ENCODE data around the gene RBMXL3.
"Not testable (repeated sequence)": the region's sequence is repeated elsewhere in the genome, so short reads cannot be mapped to it uniquely, and the experiment has no call there.

RBMXL3 gene

DNA sequence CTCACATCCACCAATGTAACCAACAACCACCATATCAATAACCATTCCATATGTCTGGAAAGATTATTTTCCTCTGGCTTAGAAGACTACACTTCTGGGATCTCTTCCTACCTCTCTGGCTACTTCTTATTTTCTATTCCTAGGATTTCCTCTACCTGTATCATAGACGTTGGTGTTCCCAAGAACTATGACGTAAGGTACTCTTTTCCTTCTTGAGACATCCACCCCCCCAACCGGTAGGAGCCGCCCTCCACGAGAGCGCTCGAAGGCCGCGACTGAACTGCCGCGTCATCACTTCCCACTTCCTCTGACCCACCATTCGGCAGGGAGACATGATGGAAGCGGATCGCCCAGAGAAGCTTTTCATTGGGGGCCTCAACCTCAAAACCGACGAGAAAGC lies at the start of gene RBMXL3:
Gene RBMXL3 (plus strand): TSS at position 301 of the 400 bp plus-strand sequence. CDS start 32 bp downstream, at position 333.
- DNase-seq = no peak

DNA sequence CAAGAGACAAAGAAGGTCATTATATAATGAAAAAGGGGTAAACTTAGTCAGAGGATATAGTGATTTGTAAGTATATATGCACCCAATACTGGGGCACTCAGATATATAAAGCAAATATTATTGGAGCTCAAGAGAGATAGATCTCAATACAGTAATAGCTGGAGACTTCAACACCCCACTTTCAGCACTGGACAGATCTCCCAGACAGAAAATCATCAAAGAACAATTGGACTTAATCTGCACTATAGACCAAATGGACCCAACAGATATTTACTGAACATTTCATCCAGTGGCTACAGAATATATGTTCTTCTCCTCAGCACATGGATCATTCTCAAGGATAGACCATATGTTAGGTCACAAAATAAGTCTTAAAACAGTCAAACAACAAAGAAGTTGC lies 47.2 kb upstream of the RBMXL3 start:
- DNase-seq = no peak

DNA sequence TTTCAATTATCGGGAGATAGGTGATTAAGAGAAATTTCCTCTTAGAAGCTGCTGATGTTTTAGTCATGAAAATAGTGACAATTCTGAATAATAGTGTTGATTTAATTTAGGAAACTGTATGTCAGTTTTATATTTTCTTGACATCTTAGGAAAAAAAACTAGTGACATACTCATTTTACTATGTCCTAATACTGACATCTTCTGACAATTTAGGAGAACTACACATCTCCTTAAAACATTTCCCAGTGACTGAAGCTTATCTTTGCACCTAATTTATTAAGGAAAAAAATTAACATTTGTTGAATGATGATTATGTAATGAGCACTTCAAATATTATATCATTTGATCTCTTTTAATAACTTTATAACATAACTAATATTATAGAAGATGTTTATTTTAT lies 42.0 kb upstream of the RBMXL3 start:
- no peak for DNase-seq

DNA sequence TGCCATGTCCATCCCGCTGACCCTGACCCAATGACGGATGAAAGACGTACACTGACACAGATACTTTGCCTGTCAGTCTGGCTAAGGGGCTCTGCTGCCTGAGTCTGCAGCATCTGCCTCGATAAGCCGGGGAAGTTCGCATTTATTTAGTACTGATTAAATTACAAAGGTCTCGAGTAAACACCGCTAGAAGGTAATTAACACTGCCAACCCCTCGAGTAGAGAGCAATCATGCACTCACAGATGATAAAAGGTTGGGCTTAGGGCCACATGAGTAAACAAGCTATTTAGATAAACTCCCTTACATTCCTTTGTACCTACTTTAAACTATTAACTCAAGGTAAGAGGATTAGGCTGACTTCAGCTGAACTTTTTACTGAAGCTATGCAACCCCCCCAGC lies 16.0 kb upstream of the RBMXL3 start:
- no peak for DNase-seq

DNA sequence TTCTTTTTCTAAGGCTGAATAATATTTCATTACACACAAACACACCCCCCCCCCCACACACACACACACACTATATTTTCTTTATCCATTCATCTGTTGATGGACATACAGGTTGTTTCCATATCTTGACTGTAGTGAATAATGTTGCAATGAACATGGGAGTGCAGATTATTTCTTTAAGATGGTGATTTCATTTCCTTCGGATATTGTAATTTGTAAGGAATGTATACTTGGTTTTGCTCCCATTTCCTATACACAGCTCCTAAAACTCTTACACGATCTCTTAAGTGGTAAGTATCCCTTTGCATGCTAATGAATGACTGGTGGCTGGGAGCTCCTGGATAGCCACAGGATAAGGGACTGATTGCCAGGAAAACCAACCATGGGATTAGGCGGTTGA lies 14.7 kb upstream of the RBMXL3 start:
- no peak for DNase-seq

DNA sequence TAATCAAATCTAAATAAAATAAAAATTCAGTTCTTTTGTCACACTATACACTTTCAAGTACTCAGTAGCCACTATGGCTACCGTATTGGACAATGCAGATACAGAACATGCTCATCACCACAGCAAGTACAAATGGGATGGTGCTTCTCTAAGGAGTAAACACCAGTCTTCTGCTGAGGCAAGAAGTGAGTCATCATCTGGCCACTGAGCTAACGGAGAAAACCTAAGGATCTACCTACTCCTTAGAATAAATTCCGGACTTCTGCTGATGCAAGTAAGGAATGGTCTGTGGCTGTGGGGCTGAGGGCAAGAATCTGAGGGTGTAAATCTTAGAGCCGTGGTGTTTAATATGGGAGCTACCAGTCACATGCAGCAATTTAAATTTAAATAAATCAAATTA lies 11.3 kb upstream of the RBMXL3 start:
- DNase-seq = no peak

DNA sequence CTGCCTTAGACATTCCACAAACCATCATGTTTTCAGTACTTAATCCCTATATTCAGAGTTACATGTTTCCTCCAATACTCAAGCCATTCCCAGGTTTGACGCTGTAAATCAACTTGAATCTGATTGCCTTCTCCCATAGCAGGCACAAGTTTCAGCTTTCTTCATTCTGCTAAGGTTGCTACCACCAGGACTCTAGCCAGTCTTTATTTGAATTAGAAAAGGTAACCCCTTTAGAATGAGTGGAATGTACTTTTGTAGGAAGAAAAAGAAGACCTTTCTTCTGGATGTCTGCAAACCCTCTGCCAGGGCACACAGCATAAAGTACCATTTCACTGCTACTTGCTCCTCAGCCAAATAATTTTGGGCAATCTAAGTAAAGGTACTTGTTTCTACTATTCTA lies 10.7 kb upstream of the RBMXL3 start:
- no peak for DNase-seq

DNA sequence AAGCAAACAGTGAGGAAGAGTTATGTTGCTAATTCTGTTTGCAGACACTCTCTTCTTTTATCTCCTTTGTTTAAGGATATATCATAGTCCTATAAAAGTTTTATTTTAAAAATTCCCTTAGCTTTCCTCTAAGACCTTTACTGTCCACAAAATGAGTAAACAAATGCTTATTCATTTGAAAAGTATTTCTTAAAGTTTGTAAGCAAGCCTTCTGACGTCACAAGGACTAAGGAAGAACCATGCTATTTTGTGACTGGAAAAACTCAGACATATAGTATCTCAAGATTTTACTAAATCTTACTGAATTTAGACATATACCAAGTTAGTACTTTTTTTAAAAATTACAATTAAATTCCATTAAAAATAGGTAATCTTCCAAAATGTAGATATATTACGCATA lies 5.2 kb upstream of the RBMXL3 start:
- DNase-seq = no peak

DNA sequence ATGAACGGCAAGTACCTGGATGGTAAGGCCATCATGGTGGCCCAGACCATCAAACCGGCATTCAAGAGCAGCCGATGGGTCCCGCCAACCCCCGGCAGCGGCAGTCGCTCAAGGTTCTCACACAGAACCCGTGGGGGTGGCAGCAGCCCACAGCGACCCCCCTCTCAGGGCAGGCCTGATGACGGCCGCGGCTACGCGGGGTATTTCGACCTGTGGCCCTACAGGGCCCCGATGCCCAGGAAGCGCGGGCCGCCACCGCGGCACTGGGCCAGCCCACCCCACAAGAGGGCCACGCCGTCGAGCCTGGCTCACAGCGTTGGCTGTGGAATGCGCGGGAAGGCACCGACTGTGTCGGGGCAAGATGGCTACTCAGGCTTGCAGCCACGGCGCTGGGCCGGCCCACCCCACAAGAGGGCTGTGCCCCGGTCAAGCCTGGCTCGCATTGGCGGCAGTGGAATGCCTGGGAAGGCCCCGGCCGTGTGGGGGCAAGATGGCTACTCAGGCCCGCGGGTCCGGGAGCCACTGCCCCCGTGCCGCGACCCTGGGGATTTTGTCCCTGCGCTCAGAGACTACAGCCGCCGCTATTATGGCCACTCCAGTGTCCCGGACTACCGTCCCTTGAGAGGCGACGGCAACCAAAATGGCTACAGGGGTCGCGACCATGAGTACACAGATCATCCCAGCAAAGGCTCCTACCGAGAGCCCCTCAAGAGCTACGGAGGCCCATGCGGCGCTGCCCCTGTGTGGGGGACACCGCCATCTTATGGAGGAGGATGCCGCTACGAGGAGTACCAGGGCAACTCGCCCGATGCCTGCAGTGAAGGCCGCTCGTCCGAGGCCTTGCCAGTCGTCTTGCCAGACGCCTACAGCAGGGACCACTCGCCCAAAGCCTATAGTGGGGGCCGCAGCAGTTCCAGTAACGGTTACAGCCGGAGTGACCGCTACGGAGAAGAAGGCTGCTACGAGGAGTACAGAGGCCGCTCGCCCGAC lies 731 bp downstream of the RBMXL3 start:
- no peak for DNase-seq

DNA sequence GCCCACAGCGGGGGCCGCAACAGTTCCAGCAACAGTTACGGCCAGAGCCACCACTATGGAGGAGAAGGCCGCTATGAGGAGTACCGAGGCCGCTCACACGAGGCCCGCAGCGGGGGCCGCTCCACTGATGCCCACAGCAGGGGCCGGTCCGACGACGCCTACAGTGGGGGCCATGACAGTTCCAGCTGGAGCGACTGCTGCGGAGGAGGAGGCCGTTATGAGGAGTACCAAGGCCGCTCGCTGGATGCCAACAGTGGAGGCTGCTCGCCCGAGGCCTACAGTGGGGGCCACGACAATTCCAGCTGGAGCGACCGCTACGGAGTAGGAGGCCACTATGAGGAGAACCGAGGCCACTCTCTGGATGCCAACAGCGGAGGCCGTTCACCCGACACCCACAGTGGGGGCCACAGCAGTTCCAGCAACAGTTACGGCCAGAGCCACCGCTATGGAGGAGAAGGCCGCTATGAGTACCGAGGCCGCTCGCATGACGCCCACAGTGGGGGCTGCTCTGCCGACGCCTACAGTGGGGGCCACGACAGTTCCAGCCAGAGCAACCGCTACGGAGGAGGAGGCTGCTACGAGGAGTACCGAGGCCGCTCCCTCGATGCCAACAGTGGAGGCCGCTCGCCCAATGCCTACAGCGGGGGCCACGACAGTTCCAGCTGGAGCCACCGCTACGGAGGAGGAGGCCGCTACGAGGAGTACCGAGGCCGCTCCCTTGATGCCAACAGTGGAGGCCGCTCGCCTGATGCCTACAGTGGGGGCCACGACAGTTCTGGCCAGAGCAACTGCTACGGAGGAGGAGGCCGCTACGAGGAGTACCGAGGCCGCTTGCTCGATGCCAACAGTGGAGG lies 1.7 kb downstream of the RBMXL3 start:
- no peak for DNase-seq

DNA sequence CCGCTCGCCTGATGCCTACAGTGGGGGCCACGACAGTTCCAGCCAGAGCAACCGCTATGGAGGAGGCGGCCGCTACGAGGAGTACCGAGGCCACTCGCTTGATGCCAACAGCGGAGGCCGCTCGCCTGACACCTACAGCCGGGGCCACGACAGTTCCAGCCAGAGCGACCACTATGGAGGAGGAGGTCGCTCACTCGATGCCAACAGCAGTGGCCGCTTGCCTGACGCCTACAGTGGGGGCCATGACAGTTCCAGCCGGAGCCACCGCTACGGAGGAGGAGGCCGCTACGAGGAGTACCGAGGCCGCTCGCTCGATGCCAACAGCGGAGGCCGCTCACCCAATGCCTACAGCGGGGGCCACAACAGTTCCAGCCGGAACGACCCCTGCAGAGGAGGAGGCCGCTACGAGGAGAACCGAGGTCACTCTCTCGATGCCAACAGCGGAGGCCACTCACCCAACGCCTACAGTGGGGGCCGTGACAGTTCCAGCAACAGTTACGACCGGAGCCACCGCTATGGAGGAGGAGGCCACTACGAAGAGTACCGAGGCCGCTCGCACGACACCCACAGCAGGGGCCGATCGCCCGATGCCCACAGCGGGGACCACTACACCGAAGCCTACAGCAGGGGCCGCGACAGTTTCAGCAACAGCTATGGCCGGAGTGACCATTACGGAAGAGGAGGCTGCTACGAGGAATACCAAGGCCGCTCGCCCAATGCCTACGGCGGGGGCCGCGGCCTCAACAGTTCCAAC lies 2.5 kb downstream of the RBMXL3 start:
- no peak for DNase-seq

DNA sequence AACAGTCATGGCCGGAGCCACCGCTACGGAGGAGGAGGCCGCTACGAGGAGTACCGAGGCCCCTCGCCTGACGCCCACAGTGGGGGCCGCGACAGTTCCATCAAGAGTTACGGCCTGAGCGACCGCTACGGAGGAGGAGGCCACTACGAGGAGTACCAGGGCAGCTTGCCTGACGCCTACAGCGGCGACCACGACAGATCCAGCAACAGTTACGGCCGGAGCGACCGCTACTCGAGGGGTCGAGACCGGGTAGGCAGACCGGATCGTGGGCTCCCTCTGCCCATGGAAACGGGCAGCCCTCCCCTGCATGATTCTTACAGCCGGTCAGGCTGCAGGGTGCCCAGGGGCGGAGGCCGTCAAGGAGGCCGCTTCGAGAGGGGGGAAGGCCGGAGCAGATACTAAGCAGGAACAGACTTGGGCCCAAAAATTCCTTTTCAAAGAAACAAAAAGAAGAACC lies 3.1 kb downstream of the RBMXL3 start:
- no peak for DNase-seq

DNA sequence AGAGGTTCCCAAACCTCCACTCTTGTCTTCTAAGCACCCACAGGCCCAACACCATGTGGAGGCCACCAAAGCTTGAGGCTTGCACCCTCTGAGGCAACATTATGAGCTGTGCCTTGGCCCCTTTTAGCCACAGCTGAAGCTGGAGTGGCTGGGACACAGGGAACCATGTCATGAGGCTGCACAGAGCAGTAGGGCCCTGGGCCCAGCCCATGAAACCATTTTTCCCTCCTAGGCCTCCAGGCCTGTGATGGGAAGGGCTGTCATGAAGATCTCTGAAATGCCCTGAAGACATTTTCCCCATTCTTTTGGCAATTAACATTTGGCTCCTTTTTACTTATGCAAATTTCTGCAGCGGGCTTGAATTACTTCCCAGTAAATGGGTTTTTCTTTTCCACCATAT lies 14.8 kb downstream of the RBMXL3 start:
- DNase-seq = no peak

DNA sequence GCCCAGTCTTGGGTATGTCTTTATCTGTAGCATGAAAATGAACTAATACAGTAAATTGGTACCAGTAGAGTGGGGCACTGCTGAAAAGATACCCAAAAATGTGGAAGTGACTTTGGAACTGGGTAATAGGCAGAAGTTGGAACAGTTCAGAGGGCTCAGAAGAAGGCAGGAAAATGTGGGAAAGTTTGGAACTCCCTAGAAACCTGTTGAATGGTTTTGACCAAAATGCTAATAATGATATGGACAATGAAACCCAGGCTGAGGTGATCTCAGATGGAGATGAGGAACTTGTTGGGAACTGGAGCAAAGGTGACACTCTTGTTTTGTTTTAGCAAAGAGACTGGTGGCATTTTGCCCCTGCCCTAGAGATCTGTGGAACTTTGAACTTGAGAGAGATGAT lies 20.3 kb downstream of the RBMXL3 start:
- not testable (repeated sequence) for DNase-seq

DNA sequence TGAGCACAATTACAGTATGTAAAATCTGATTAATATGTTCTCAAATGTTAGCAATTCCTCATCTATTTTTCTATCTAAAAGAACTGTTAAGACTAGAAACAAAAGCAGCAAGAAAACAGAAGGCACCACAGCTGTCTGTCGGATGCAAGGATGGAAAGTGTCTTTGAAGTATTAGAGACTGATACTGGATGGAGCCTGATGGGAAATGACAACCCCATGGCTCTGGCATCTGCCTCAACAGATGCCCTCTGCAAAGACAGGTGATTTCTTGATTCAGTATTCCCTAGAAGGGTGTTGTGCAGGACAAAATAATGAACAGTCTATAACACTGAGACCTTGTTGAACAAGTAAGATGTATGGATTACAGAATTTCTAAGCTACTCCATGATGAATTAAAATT lies 24.9 kb downstream of the RBMXL3 start:
- no peak for DNase-seq

DNA sequence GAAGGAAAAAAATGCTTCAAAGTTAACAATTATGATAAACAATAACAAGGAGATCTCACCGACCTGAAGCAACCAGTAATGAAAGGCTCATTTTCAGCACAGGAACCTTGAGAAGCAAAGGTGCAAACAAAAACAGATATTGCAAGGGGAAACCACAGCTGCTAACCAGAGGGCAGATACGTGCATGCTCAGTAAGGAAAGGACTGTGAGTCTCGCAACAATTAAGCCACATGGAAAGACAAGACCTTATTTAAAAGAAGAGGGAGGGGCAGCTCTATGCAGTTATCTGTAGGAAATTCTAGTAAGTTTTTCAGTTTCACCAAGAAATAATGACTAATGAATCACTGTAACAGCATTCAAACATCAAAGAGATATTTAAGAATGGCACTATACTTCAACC lies 25.4 kb downstream of the RBMXL3 start:
- DNase-seq = no peak

DNA sequence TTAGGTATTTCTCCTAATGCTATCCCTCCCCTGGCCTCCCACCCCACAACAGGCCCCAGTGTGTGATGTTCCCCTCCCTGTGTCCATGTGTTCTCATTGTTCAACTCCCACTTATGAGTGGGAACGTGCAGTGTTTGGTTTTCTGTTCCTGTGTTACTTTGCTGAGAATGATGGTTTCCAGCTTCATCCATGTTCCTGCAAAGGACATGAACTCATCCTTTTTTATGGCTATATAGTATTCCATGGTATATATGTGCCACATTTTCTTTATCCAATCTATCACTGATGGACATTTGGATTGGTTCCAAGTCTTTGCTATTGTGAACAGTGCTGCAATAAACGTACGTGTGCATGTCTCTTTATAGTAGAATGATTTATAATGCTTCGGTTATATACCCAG lies 28.1 kb downstream of the RBMXL3 start:
- DNase-seq = not testable (repeated sequence)

DNA sequence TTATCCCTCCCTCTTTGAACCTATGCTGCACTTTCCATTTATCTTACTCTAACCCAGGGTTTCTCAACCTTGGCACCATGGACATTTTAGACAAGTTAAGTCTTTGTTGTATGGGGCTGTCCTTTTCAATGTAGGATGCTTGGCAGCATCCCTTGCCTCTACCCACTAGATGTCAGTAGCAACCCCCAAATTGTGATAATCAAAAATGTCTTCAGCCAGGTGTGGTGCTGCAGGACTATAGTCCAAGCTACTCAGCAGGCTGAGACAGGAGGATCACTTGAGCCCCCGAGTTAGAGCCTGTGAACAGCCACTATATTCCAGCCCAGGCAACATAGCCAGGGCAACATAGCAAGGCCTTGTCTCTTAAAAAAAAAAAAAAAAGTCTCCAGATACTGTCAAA lies 37.7 kb downstream of the RBMXL3 start:
- DNase-seq = no peak

DNA sequence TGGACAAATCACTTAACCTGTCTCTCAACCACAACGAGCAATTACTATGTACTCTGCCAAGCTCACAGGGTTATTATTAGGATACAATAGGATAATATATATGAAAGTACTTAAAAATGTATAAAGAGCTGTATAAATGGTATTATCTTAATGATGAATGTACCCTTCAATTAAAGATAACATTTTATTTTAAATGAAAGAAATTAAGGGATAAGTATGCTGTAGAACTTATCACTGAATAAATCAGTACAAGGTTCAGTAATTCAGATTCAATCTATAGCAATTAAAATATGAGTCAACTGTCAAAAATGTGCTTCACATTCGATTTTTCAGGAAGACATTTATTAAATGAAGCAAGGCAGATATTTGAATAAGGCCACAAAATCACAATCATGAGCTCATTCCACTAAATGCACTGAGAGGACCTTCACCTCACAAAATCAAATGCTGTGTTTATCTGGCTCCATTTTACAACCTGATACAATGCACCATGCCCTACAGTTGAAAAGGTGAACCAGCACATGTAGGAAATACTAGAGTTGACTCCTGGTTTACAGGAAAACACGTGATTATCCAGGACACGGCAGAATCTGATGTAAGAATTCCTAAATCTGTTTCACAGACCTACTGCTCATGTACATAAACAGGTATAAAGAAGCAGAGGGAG lies 40.3 kb downstream of the RBMXL3 start:
- DNase-seq = no peak

DNA sequence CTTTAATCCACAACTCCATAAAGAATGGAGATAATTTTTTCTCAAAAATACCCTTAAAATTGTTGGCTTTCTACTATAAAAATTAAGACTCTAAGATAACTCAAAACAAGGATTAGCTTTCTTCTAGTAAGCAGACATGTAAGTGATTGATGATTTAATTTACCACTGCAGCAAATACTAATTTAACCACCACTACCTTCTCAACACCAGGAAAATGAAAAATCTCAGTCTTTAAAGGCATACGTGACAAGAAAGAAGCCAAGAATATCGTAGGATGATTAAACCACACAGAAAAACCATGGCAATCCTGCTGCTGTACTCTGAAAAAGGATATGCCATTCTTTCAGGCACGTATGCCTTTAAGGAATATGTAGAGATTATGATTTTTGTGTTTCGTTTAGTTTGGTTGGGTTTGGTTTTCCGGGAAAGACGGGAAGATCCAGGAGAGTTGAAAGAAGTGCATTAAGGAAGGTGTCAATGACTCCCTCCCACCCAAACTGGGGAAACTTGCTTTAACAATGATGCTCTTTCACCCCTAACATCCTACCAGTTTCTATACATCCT lies 43.8 kb downstream of the RBMXL3 start:
- no peak for DNase-seq

DNA sequence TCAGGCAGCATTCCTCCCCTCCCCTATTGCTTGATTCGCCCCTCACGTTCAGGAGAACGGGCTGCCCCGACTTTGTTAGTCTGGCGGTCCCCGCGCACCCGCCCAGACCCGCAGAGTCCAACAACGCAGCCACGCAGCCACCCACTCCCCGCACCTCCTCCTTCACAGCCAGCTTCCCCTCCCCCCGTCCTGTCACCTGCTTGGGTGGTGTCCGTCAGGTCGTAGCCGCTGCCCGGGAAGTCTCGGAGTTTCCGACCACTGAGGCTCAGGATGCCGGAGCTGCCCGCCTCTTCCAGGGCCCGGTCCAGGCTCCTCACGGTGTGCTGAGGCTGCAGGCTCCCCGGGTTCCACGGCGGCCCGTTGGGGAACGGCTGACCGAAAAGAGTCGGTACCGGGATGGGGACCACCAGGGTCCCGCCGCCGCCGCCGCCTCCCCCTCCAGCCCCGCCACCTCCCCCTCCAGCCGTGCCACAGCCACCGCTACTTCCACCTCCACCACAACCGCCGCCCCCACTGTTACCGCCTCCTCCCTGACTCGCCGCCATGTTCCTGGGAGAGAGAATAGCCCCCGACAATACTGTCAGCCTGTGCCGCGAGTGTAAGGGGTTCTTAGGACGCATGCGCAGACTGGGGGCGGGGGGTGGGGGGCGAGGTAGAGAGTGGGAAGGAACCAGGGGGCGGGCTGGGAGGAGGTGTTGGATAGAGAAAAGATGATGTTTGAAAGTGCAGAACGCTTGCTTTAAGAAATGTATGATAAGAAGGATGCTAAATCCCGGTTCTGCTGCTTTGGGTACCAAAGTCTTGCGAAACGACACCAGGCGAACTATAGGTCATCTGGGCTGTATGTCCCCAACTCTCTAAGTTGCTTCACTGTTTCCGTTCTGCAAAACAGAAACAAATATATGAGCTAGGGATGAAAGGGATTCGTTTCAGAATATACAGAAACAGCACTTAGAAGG lies 44.6 kb downstream of the RBMXL3 start, which contains the start of gene LRCH2:
Gene LRCH2 (minus strand): TSS at position 600 of the 959 bp plus-strand sequence. CDS start 55 bp downstream, at position 545.
- DNase-seq = no peak
